H1 (cell line): ENCODE results near the gene PA2G4. TPM values are rescaled to one million over a fixed set of nuclear protein-coding genes. Genes with fewer than 3 reads are reported as not detected.

ENCODE experiments used
- BACH1 ChIP-seq: IDR thresholded peaks from 2 replicates; pipeline ENCODE4 v1.6.1; 2012; ENCODE audit warnings: low read length, improper control_type of control experiment
- CBX8 ChIP-seq: fragments of 300-800, 300-1000 bp; sonication (generic); IDR thresholded peaks from 2 replicates; pipeline ENCODE4 v1.7.1; 2016; ENCODE audit warnings: low read depth, low read length, borderline replicate concordance
- CEBPB ChIP-seq: IDR thresholded peaks from 2 replicates; pipeline ENCODE4 v1.6.1; 2012; ENCODE audit warnings: low read depth, low read length
- CHD1 ChIP-seq: IDR thresholded peaks from 2 replicates; pipeline ENCODE4 v1.6.1; 2012; ENCODE audit warnings: low read depth, low read length, improper control_type of control experiment
- FOSL1 ChIP-seq: IDR thresholded peaks from 2 replicates; pipeline ENCODE4 v1.6.1; 2011; ENCODE audit warnings: mild to moderate bottlenecking, low read depth, low read length, moderate library complexity; ENCODE audit not compliant: insufficient read depth
- GTF2F1 ChIP-seq: IDR thresholded peaks from 2 replicates; pipeline ENCODE4 v1.6.1; 2012; ENCODE audit warnings: low read depth, low read length, improper control_type of control experiment, borderline replicate concordance
- JUND ChIP-seq: IDR thresholded peaks from 2 replicates; pipeline ENCODE4 v1.6.1; 2011; ENCODE audit warnings: mild to moderate bottlenecking, improper control_type of control experiment, low read length
- MAX ChIP-seq: IDR thresholded peaks from 2 replicates; pipeline ENCODE4 v1.6.1; 2012; ENCODE audit warnings: inconsistent platforms
- POLR2AphosphoS5 ChIP-seq: IDR thresholded peaks from 2 replicates; pipeline ENCODE4 v1.6.1; 2011; ENCODE audit warnings: low read depth, low read length
- RAD21 ChIP-seq, 2 experiments: IDR thresholded peaks in 1 of 2; conservative IDR thresholded peaks in 1 of 2; 2 replicates each; pipeline ENCODE4 v1.6.1; 2011; ENCODE audit warnings: low read depth in 2 of 2, low read length in 2 of 2, improper control_type of control experiment in 1 of 2, inconsistent platforms in 1 of 2, mild to moderate bottlenecking in 1 of 2, moderate library complexity in 1 of 2
- RFX5 ChIP-seq: IDR thresholded peaks from 2 replicates; pipeline ENCODE4 v1.6.1; 2011; ENCODE audit warnings: low read depth, low read length, improper control_type of control experiment, borderline replicate concordance
- SIRT6 ChIP-seq: IDR thresholded peaks from one replicate; pipeline ENCODE4 v1.7.1; 2012; ENCODE audit warnings: low read length, inconsistent platforms
- SP1 ChIP-seq: IDR thresholded peaks from 2 replicates; pipeline ENCODE4 v1.6.1; 2011; ENCODE audit warnings: low read depth, low read length
- SP2 ChIP-seq: IDR thresholded peaks from 2 replicates; pipeline ENCODE4 v1.6.1; 2012; ENCODE audit warnings: mild to moderate bottlenecking, low read length, inconsistent platforms
- TCF12 ChIP-seq: IDR thresholded peaks from 2 replicates; pipeline ENCODE4 v1.6.1; 2011; ENCODE audit warnings: low read depth, mild to moderate bottlenecking, low read length
- YY1 ChIP-seq: IDR thresholded peaks from 2 replicates; pipeline ENCODE4 v1.6.1; 2011; ENCODE audit warnings: low read depth, mild to moderate bottlenecking, low read length
- ZNF274 ChIP-seq: IDR thresholded peaks from 2 replicates; pipeline ENCODE4 v1.7.0; 2012; ENCODE audit warnings: low read length, borderline replicate concordance; ENCODE audit errors: extremely low read depth
- polyA plus RNA-seq, 7 experiments: library from polyadenylated mRNA; depleted of rRNA in 3 of 7; stranded (reverse) in 5 of 7; unstranded in 2 of 7; fragments of >200 nt in 5 of 7; fragments of 200-250 nt in 2 of 7; gene quantifications; 1 replicate in 5 of 7; 2 replicates in 1 of 7; 4 replicates in 1 of 7; pipeline versions ENCODE4 v1.2.1 to v1.2.3, GENCODE V29; 2011 to 2013; ENCODE audit warnings: missing spikeins in 2 of 7, mixed read lengths in 2 of 7
- total RNA-seq: library from RNA; stranded (reverse); fragmentation: NEBNext Ultra II Directional; extraction: Animal tissue kit (Norgen Biotek cat#: 25700); gene quantifications from 2 replicates; pipeline ENCODE4 v1.2.1, GENCODE V29; 2021
- TF ChIP-seq, protein P1 (sequence below), 3 experiments: IDR thresholded peaks; 1 replicate in 2 of 3; 2 replicates in 1 of 3; pipeline versions ENCODE4 v1.5.1 to v1.6.1; 2011; ENCODE audit warnings: low read length in 3 of 3, mild to moderate bottlenecking in 3 of 3, inconsistent platforms in 2 of 3, low read depth in 1 of 3, moderate library complexity in 1 of 3; ENCODE audit not compliant: insufficient read depth in 1 of 3; ENCODE audit errors: control extremely low read depth in 1 of 3

The PA2G4 gene
- total and polyA plus RNA-seq, 2 of the 8 experiments (the other 6 are each of a cell fraction or from before 2014, with no cell fraction given): 159 to 242 TPM

DNA sequence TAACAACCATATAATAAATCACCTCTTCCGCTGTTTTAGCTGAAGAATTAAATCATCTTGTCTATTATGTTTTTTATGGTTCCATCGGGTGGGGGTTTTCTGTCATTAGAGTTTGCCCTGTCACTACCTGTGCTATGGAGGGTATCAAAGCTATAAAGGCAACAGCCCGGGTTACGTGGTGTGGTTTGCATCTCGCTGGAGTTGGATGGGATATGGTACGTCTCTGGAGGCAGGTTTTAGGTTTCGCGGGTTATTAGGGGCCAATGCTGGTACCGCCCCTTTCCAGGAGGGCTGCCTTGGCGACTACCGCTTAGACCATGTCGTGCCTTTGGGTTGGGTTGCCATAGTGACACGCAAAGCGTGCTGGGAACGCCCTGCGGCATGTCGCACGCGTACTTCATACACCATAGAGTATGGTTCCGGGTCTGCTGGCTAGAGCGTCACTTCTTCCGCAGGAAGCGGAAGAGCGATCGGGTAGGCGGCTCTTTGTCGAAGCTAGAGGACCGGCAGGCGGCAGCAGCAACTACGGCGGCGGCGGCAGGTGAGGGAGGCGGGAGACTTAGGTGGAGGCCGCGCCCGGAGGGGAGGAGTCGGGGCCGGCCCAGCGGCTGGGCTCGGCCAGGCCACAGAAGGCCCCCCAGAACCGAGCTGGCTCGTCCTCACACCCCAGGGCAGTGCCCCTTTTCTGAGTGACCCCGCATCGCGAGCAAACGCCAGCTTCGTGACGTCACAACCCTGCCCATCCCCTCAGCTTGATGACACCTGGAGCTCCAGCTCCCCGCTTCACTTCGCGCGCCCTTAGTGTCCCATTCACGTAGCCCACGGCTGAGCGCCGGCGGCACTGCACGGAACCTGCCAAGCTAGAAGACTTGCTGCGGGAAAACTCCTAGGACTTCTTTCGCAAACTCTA, 13.7 kb downstream of the PA2G4 start, which contains the start of gene ZC3H10 (continued):
- TF ChIP-seq SIRT6: peak; percentile 57
- 0 out of 2 replicates have a peak, but pooled peaks have one; percentile 49 for TF ChIP-seq CHD1
- TF ChIP-seq SP2: peak; percentile 89
- no peak for TF ChIP-seq CEBPB
- no peak; the same call in 1 of the 2 replicates for TF ChIP-seq FOSL1
- TF ChIP-seq, protein P1, sequence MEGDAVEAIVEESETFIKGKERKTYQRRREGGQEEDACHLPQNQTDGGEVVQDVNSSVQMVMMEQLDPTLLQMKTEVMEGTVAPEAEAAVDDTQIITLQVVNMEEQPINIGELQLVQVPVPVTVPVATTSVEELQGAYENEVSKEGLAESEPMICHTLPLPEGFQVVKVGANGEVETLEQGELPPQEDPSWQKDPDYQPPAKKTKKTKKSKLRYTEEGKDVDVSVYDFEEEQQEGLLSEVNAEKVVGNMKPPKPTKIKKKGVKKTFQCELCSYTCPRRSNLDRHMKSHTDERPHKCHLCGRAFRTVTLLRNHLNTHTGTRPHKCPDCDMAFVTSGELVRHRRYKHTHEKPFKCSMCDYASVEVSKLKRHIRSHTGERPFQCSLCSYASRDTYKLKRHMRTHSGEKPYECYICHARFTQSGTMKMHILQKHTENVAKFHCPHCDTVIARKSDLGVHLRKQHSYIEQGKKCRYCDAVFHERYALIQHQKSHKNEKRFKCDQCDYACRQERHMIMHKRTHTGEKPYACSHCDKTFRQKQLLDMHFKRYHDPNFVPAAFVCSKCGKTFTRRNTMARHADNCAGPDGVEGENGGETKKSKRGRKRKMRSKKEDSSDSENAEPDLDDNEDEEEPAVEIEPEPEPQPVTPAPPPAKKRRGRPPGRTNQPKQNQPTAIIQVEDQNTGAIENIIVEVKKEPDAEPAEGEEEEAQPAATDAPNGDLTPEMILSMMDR (IDR thresholded peaks at IDR 0.05; ENCODE audit: control extremely low read depth in 1 of 3, insufficient read depth in 1 of 3, low read depth in 1 of 3, low read length in 3 of 3): peak; percentile 28 to 53 (median 41)
- TF ChIP-seq CBX8: no peak
- TF ChIP-seq YY1: no peak
- no peak for TF ChIP-seq JUND
- no peak for TF ChIP-seq BACH1
- TF ChIP-seq MAX: peak; percentile 86
- peak; percentile 16; the same call in 1 of the 2 replicates for TF ChIP-seq GTF2F1
- TF ChIP-seq SP1: peak; percentile 17
- TF ChIP-seq RAD21 (IDR thresholded peaks at IDR 0.05 in 1 of 2, conservative IDR thresholded peaks at IDR 0.05 in 1 of 2; ENCODE audit: low read depth in 2 of 2, low read length in 2 of 2): peak in 1 of 2 experiments; percentile 10; a peak in 1 of 4 replicates
- peak; percentile 100 for TF ChIP-seq POLR2AphosphoS5
- no peak for TF ChIP-seq RFX5
- TF ChIP-seq TCF12: 0 out of 2 replicates have a peak, but pooled peaks have one; percentile 68
- no peak for TF ChIP-seq ZNF274
